H9 (cell line): Measurements from ENCODE around the gene MED15. TPM values are rescaled to one million over a fixed set of nuclear protein-coding genes. Genes with fewer than 3 reads are reported as not detected.
A peak's percentile ranks its signal among the peaks of the same experiment; 100 is the strongest.

Source experiments
- DNase-seq: peaks from one replicate; pipeline ENCODE4 v3.0.0-alpha.2; 2017
- H2AFZ ChIP-seq: one replicate; pipeline ENCODE4 v1.6.1; 2013; ENCODE audit warnings: mild to moderate bottlenecking, low read length, control low read depth, moderate library complexity
- H2AK5ac ChIP-seq: 2 replicates; pipeline ENCODE4 v1.6.1; 2013; ENCODE audit warnings: low read length, control low read depth, mixed read lengths; ENCODE audit not compliant: insufficient read length
- H2BK120ac ChIP-seq: one replicate; pipeline ENCODE4 v1.6.1; 2013; ENCODE audit warnings: low read depth, mild to moderate bottlenecking, low read length, control low read depth, inconsistent platforms; ENCODE audit not compliant: poor library complexity, severe bottlenecking
- H2BK12ac ChIP-seq: 2 replicates; pipeline ENCODE4 v1.6.1; 2013; ENCODE audit warnings: low read length, control low read depth, mixed read lengths, low read depth; ENCODE audit not compliant: insufficient read length
- H2BK15ac ChIP-seq: 2 replicates; pipeline ENCODE4 v1.6.1; 2013; ENCODE audit warnings: low read depth, low read length, control low read depth
- H2BK20ac ChIP-seq: one replicate; pipeline ENCODE4 v1.6.1; 2013; ENCODE audit warnings: low read depth, mild to moderate bottlenecking, low read length, control low read depth, inconsistent platforms; ENCODE audit not compliant: poor library complexity, severe bottlenecking
- H2BK5ac ChIP-seq: 2 replicates; pipeline ENCODE4 v1.6.1; 2013; ENCODE audit warnings: low read length, control low read depth, mixed read lengths; ENCODE audit not compliant: insufficient read length
- H3K14ac ChIP-seq: 2 replicates; pipeline ENCODE4 v1.6.1; 2013; ENCODE audit warnings: low read length, control low read depth; ENCODE audit not compliant: insufficient read depth
- H3K18ac ChIP-seq: 2 replicates; pipeline ENCODE4 v1.6.1; 2013; ENCODE audit warnings: low read depth, mild to moderate bottlenecking, mixed read lengths, low read length, control low read depth; ENCODE audit not compliant: insufficient read length
- H3K23ac ChIP-seq: 2 replicates; pipeline ENCODE4 v1.6.1; 2013; ENCODE audit warnings: low read length, control low read depth, mixed read lengths, low read depth; ENCODE audit not compliant: insufficient read length
- H3K23me2 ChIP-seq: 2 replicates; pipeline ENCODE4 v1.6.1; 2013; ENCODE audit warnings: low read depth, mild to moderate bottlenecking, mixed read lengths, low read length, control low read depth; ENCODE audit not compliant: insufficient read length, poor library complexity, severe bottlenecking
- H3K27ac ChIP-seq: 2 replicates; pipeline ENCODE4 v1.5.1; 2013; ENCODE audit warnings: low read length, control low read depth, mixed read lengths, low read depth; ENCODE audit not compliant: insufficient read length
- H3K27me3 ChIP-seq: 2 replicates; pipeline ENCODE4 v1.6.1; 2013; ENCODE audit warnings: low read length, control low read depth, inconsistent platforms; ENCODE audit not compliant: insufficient read depth
- H3K4ac ChIP-seq: 2 replicates; pipeline ENCODE4 v1.6.1; 2013; ENCODE audit warnings: low read depth, mild to moderate bottlenecking, control low read depth, inconsistent platforms, low read length, moderate library complexity
- H3K4me1 ChIP-seq: 2 replicates; pipeline ENCODE4 v1.6.1; 2013; ENCODE audit warnings: low read length, control low read depth, inconsistent platforms; ENCODE audit not compliant: insufficient read depth
- H3K4me2 ChIP-seq: 2 replicates; pipeline ENCODE4 v1.6.1; 2013; ENCODE audit warnings: low read length, control low read depth, mixed read lengths; ENCODE audit not compliant: insufficient read length, insufficient read depth
- H3K56ac ChIP-seq: 2 replicates; pipeline ENCODE4 v1.6.1; 2013; ENCODE audit warnings: low read depth, mild to moderate bottlenecking, mixed read lengths, low read length, control low read depth; ENCODE audit not compliant: insufficient read length
- H3K79me1 ChIP-seq: 2 replicates; pipeline ENCODE4 v1.6.1; 2013; ENCODE audit warnings: low read depth, mild to moderate bottlenecking, moderate library complexity, low read length, control low read depth, inconsistent platforms; ENCODE audit not compliant: insufficient read depth, poor library complexity, severe bottlenecking
- H3K79me2 ChIP-seq: 2 replicates; pipeline ENCODE4 v1.6.1; 2013; ENCODE audit warnings: low read length, control low read depth, inconsistent platforms; ENCODE audit not compliant: insufficient read depth
- H3K9ac ChIP-seq: 2 replicates; pipeline ENCODE4 v1.6.1; 2013; ENCODE audit warnings: low read length, control low read depth, mixed read lengths; ENCODE audit not compliant: insufficient read length; ENCODE audit errors: extremely low read depth
- H3K9me3 ChIP-seq: one replicate; pipeline ENCODE4 v1.6.1; 2013; ENCODE audit warnings: low read depth, low read length, inconsistent platforms; ENCODE audit not compliant: control insufficient read depth
- H3T11ph ChIP-seq: one replicate; pipeline ENCODE4 v1.6.1; 2013; ENCODE audit warnings: mild to moderate bottlenecking, low read length, control low read depth, inconsistent platforms
- H4K20me1 ChIP-seq: one replicate; pipeline ENCODE4 v1.6.1; 2013; ENCODE audit not compliant: control insufficient read depth, insufficient read length, insufficient read depth
- H4K5ac ChIP-seq: 2 replicates; pipeline ENCODE4 v1.6.1; 2013; ENCODE audit warnings: low read depth, mild to moderate bottlenecking, mixed read lengths, low read length, control low read depth; ENCODE audit not compliant: insufficient read length
- H4K8ac ChIP-seq: replicated peaks from 2 replicates; pipeline ENCODE4 v1.6.1; 2013; ENCODE audit warnings: low read length, control low read depth, mixed read lengths, low read depth; ENCODE audit not compliant: insufficient read length
- H4K91ac ChIP-seq: 2 replicates; pipeline ENCODE4 v1.6.1; 2013; ENCODE audit warnings: low read depth, mild to moderate bottlenecking, moderate library complexity, mixed read lengths, low read length, control low read depth; ENCODE audit not compliant: insufficient read length
- H3K27ac Mint-ChIP-seq, 3 experiments: 2 replicates in 2 of 3; 3 replicates in 1 of 3; pipeline ENCODE4 v1.8.0; 2020 to 2021; ENCODE audit warnings: mixed read lengths in 3 of 3, mild to moderate bottlenecking in 1 of 3, moderate library complexity in 1 of 3
- H3K27me3 Mint-ChIP-seq: 2 replicates; pipeline ENCODE4 v1.8.0; 2021; ENCODE audit warnings: low read depth, mild to moderate bottlenecking, moderate library complexity, mixed read lengths
- H3K36me3 Mint-ChIP-seq, 3 experiments: 2 replicates in 2 of 3; 3 replicates in 1 of 3; pipeline ENCODE4 v1.8.0; 2020 to 2021; ENCODE audit warnings: low read depth in 3 of 3, mixed read lengths in 3 of 3; ENCODE audit not compliant: insufficient read depth in 1 of 3
- H3K4me1 Mint-ChIP-seq, 2 experiments: 2 replicates each; pipeline ENCODE4 v1.8.0; 2020; ENCODE audit warnings: mixed read lengths in 2 of 2
- H3K4me3 Mint-ChIP-seq, 2 experiments: 2 replicates in 1 of 2; 3 replicates in 1 of 2; pipeline ENCODE4 v1.8.0; 2020 to 2021; ENCODE audit warnings: mild to moderate bottlenecking in 2 of 2, mixed read lengths in 2 of 2, moderate library complexity in 1 of 2
- H3K9me3 Mint-ChIP-seq, 2 experiments: 2 replicates in 1 of 2; 3 replicates in 1 of 2; pipeline ENCODE4 v1.8.0; 2020; ENCODE audit warnings: mild to moderate bottlenecking in 2 of 2, mixed read lengths in 2 of 2, moderate library complexity in 1 of 2
- WGBS: extraction: QIAGEN DNeasy Blood & Tissue Kit; methylation state at CpG from one replicate; pipeline ENCODE4 v1.1.7; 2013; ENCODE audit warnings: missing lambda C conversion rate, low lambda C conversion rate, mixed read lengths; ENCODE audit not compliant: insufficient read length; ENCODE audit errors: extremely low coverage; 5-methylcytosine and 5-hydroxymethylcytosine counted together
- total RNA-seq: library from RNA; stranded (reverse); gene quantifications from 2 replicates; pipeline ENCODE4 v1.2.1, GENCODE V29; 2021
- TF ChIP-seq, protein P1 (sequence below): fragments of 200-600 bp; sonication (generic); conservative IDR thresholded peaks from 3 replicates; pipeline ENCODE4 v1.8.0; 2021; ENCODE audit warnings: antibody characterized with exemption, mild to moderate bottlenecking

MED15 gene
- total RNA-seq, 1 experiment from 2014 or later, result 47.4 TPM

DNA sequence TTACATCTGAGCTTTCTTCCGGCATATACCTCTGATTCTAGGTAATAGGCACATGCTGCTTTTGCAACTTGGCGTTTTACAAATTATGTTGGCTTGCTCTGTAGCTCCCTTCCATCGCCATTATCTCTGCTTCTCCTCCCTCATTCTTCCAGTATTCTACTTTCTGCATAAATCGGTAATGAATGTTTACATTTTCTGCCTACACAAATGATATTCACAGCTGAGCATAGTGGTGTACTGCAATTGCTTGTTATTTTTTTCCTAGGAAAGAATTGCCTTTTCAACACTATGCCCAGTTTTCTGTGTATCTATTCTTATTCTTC, 18.9 kb downstream of the MED15 start:
- Histone ChIP-seq H2AK5ac (no peak overlapping the region), H3K9ac (no peak overlapping the region), H2AFZ (no peak overlapping the region), H2BK120ac (no peak overlapping the region), H3K4ac (no peak overlapping the region), H3K18ac (no peak overlapping the region), H2BK12ac (no peak overlapping the region), H3K9me3 (no peaks in the 10 kb centered on the region), H3T11ph (no peak overlapping the region), H3K23ac (no peak overlapping the region), H2BK20ac (no peak overlapping the region), H3K14ac (no peak overlapping the region), H3K27ac (no peak overlapping the region), H3K4me2 (no peak overlapping the region), H3K56ac (no peak overlapping the region), H3K79me2 (peaks cover 6% of the 10 kb centered on the region; the same call in 1 of the 2 replicates), H4K20me1 (no peaks in the 10 kb centered on the region), H3K27me3 (no peaks in the 10 kb centered on the region), H4K8ac (no peak overlapping the region), H3K79me1 (peaks cover 4% of the 10 kb centered on the region), H4K5ac (no peak overlapping the region), H2BK5ac (no peak overlapping the region), H4K91ac (no peak overlapping the region), H3K23me2 (no peaks in the 10 kb centered on the region), H2BK15ac (no peak overlapping the region), H3K4me1 (peaks cover 3% of the 10 kb centered on the region; the same call in 1 of the 2 replicates)
- Mint-ChIP-seq H3K9me3 (peaks cover 5 to 8% of the 10 kb centered on the region in 2 experiments), H3K4me1 (peaks cover 28 to 34% of the 10 kb centered on the region in 2 experiments), H3K36me3 (peaks cover 14 to 26% (median 17%) of the 10 kb centered on the region in 3 experiments), H3K27me3 (no peaks in the 10 kb centered on the region), H3K4me3 (no peak overlapping the region), H3K27ac (0 out of 7 replicates have a peak overlapping the region, but pooled peaks of 1 of the 3 experiments have one; percentile 81)
- no peak for DNase-seq
- TF ChIP-seq, protein P1, sequence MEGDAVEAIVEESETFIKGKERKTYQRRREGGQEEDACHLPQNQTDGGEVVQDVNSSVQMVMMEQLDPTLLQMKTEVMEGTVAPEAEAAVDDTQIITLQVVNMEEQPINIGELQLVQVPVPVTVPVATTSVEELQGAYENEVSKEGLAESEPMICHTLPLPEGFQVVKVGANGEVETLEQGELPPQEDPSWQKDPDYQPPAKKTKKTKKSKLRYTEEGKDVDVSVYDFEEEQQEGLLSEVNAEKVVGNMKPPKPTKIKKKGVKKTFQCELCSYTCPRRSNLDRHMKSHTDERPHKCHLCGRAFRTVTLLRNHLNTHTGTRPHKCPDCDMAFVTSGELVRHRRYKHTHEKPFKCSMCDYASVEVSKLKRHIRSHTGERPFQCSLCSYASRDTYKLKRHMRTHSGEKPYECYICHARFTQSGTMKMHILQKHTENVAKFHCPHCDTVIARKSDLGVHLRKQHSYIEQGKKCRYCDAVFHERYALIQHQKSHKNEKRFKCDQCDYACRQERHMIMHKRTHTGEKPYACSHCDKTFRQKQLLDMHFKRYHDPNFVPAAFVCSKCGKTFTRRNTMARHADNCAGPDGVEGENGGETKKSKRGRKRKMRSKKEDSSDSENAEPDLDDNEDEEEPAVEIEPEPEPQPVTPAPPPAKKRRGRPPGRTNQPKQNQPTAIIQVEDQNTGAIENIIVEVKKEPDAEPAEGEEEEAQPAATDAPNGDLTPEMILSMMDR, result no peak
- WGBS, result no CpG with 5 or more reads among the region's 4 CpGs
